HCT116 (cell line): ENCODE measurements around the gene GRAMD4. TPM values are rescaled to one million over a fixed set of nuclear protein-coding genes. Genes with fewer than 3 reads are reported as not detected.

ENCODE experiments used
- ATAC-seq: fragments of 200-7000 bp; cut with Tn5 transposase; 2 replicates; pipeline ENCODE4 v1.9.1; 2020; ENCODE audit warnings: mild to moderate bottlenecking, moderate library complexity
- BruUV-seq: library from RNA; stranded (reverse); fragments of 400-500 nt; replicated peaks from 2 replicates; lab custom pipeline; 2021; lab: Mats Ljungman, UMichigan
- CTCF ChIA-PET: fragments of 300-600 bp; sonication (Branson Sonifier 250); formaldehyde crosslinking; loops from one replicate; lab custom pipeline; 2021; ENCODE audit warnings: antibody characterized with exemption; lab: Charles Lee
- POLR2A ChIA-PET: fragments of 300-600, 350-600 bp; sonication (Branson Sonifier 250); formaldehyde crosslinking; loops from one replicate; lab custom pipeline; 2021; ENCODE audit warnings: antibody characterized with exemption; lab: Charles Lee
- RAD21 ChIA-PET, 2 experiments: fragments of 300-600 bp; sonication (Branson Sonifier 250); formaldehyde crosslinking; loops; one replicate each; lab custom pipeline; 2023; ENCODE audit warnings: low total read pairs in 2 of 2; ENCODE audit not compliant: uncharacterized antibody in 2 of 2, unreplicated experiment in 2 of 2, low non-redundant PET in 1 of 2; lab: Charles Lee
- DNase-seq: peaks from one replicate; pipeline ENCODE4 v3.0.0-alpha.2; 2010; ENCODE audit warnings: low read depth, low spot score
- H2AFZ ChIP-seq: fragments of 200-600 bp; shearing (Covaris generic), sonication (generic); 2 replicates; pipeline ENCODE4 v1.6.1; 2017; ENCODE audit warnings: low read depth, mixed run types, mixed read lengths, antibody characterized with exemption, low read length; ENCODE audit not compliant: poor library complexity, severe bottlenecking
- H3K27ac ChIP-seq: 2 replicates; pipeline ENCODE4 v1.5.1; 2012; ENCODE audit warnings: low read depth, low read length
- H3K27me3 ChIP-seq: fragments of 200-600 bp; sonication (generic); 2 replicates; pipeline ENCODE4 v1.6.1; 2016; ENCODE audit warnings: mixed run types, low read length, mixed read lengths; ENCODE audit not compliant: insufficient read depth
- H3K36me3 ChIP-seq, 2 experiments: fragments of 200-500 bp in 1 of 2; fragments of 200-600 bp in 1 of 2; sonication (Bioruptor generic) in 1 of 2; sonication (generic) in 1 of 2; 2 replicates each; pipeline versions ENCODE4 v1.5.1 to v1.6.1; 2014 to 2016; ENCODE audit warnings: low read length in 2 of 2, inconsistent platforms in 1 of 2, mixed read lengths in 1 of 2, mixed run types in 1 of 2; ENCODE audit not compliant: insufficient read depth in 2 of 2, control insufficient read depth in 1 of 2
- H3K4me1 ChIP-seq, 2 experiments: fragments of 200-600 bp in 1 of 2; sonication (generic) in 1 of 2; 2 replicates each; pipeline versions ENCODE4 v1.5.1 to v1.6.1; 2012 to 2017; ENCODE audit warnings: low read length in 2 of 2, inconsistent platforms in 1 of 2, mild to moderate bottlenecking in 1 of 2, mixed read lengths in 1 of 2, mixed run types in 1 of 2, moderate library complexity in 1 of 2; ENCODE audit not compliant: insufficient read depth in 2 of 2, control insufficient read depth in 1 of 2
- H3K4me2 ChIP-seq: fragments of 200-600 bp; sonication (generic); 2 replicates; pipeline ENCODE4 v1.6.1; 2017; ENCODE audit warnings: mixed run types, low read length, mixed read lengths
- H3K4me3 ChIP-seq, 2 experiments: fragments of 200-600 bp in 1 of 2; sonication (generic) in 1 of 2; replicated peaks in 1 of 2; 2 replicates each; pipeline ENCODE4 v1.5.1; 2011 to 2016; ENCODE audit warnings: low read length in 2 of 2, control low read depth in 1 of 2, low read depth in 1 of 2, mild to moderate bottlenecking in 1 of 2, mixed read lengths in 1 of 2, mixed run types in 1 of 2
- H3K79me2 ChIP-seq: fragments of 200-600 bp; sonication (generic); 2 replicates; pipeline ENCODE4 v1.6.1; 2017; ENCODE audit warnings: mild to moderate bottlenecking, mixed run types, low read length, moderate library complexity, mixed read lengths; ENCODE audit not compliant: insufficient read depth
- H3K9ac ChIP-seq: fragments of 200-600 bp; sonication (generic); 2 replicates; pipeline ENCODE4 v1.6.1; 2016; ENCODE audit warnings: low read length, mixed read lengths
- H3K9me2 ChIP-seq: fragments of 200-600 bp; sonication (generic), shearing (Covaris generic); 2 replicates; pipeline ENCODE4 v1.6.1; 2017; ENCODE audit warnings: mixed run types, mild to moderate bottlenecking, moderate library complexity; ENCODE audit not compliant: insufficient read depth
- H3K9me3 ChIP-seq, 2 experiments: fragments of 200-500 bp in 1 of 2; fragments of 200-600 bp in 1 of 2; sonication (Bioruptor generic) in 1 of 2; sonication (generic) in 1 of 2; 2 replicates each; pipeline ENCODE4 v1.6.1; 2014 to 2017; ENCODE audit warnings: low read length in 2 of 2, mixed read lengths in 2 of 2, inconsistent platforms in 1 of 2, low read depth in 1 of 2, mild to moderate bottlenecking in 1 of 2, mixed run types in 1 of 2, moderate library complexity in 1 of 2; ENCODE audit not compliant: control insufficient read depth in 1 of 2, insufficient read depth in 1 of 2
- H4K20me1 ChIP-seq: fragments of 200-600 bp; sonication (generic), shearing (Covaris generic); 2 replicates; pipeline ENCODE4 v1.6.1; 2017; ENCODE audit warnings: mixed run types, mild to moderate bottlenecking, moderate library complexity; ENCODE audit not compliant: insufficient read depth
- CBX3 ChIP-seq: IDR thresholded peaks from 2 replicates; pipeline ENCODE4 v1.6.1; 2012; ENCODE audit warnings: low read depth
- EZH2 ChIP-seq: fragments of 200-600 bp; sonication (generic); IDR thresholded peaks from 2 replicates; pipeline ENCODE4 v1.6.1; 2017; ENCODE audit warnings: antibody characterized with exemption, mixed run types
- FOSL1 ChIP-seq: IDR thresholded peaks from 2 replicates; pipeline ENCODE4 v1.6.1; 2012; ENCODE audit warnings: low read depth
- JUND ChIP-seq: IDR thresholded peaks from 2 replicates; pipeline ENCODE4 v1.6.1; 2012
- MAX ChIP-seq: IDR thresholded peaks from 2 replicates; pipeline ENCODE4 v1.6.1; 2012
- POLR2A ChIP-seq: IDR thresholded peaks from 2 replicates; pipeline ENCODE4 v1.7.0; 2011; ENCODE audit warnings: borderline replicate concordance; ENCODE audit not compliant: insufficient read depth, insufficient read length; ENCODE audit errors: extremely low read depth
- POLR2AphosphoS5 ChIP-seq: IDR thresholded peaks from 2 replicates; pipeline ENCODE4 v1.6.1; 2011; ENCODE audit warnings: mild to moderate bottlenecking, low read depth, low read length, moderate library complexity
- RAD21 ChIP-seq: IDR thresholded peaks from 2 replicates; pipeline ENCODE4 v1.6.1; 2012; ENCODE audit warnings: low read depth, mild to moderate bottlenecking
- SRF ChIP-seq: IDR thresholded peaks from 2 replicates; pipeline ENCODE4 v1.6.1; 2012; ENCODE audit warnings: low read depth
- TCF7L2 ChIP-seq: IDR thresholded peaks from 2 replicates; pipeline ENCODE4 v1.7.0; 2011; ENCODE audit warnings: borderline replicate concordance, inconsistent platforms; ENCODE audit not compliant: insufficient read depth, insufficient read length; ENCODE audit errors: extremely low read depth
- YY1 ChIP-seq: IDR thresholded peaks from 2 replicates; pipeline ENCODE4 v1.6.1; 2011; ENCODE audit warnings: low read length, low read depth, moderate library complexity, mild to moderate bottlenecking; ENCODE audit not compliant: insufficient replicate concordance; ENCODE audit errors: extremely low read depth
- ZBTB33 ChIP-seq: IDR thresholded peaks from 2 replicates; pipeline ENCODE4 v1.6.1; 2011; ENCODE audit warnings: mild to moderate bottlenecking, low read length, moderate library complexity; ENCODE audit not compliant: insufficient replicate concordance; ENCODE audit errors: extremely low read depth
- intact Hi-C: fragments of 100-400 bp; cut with micrococcal nuclease; formaldehyde crosslinking; loops from 2 replicates; pipeline ENCODE4 v1.10.0; 2022
- total RNA-seq: library from RNA; stranded (reverse); gene quantifications from one replicate; pipeline ENCODE4 v1.2.1, GENCODE V29; 2021; ENCODE audit not compliant: unreplicated experiment
- TF ChIP-seq, protein P1 (sequence below): IDR thresholded peaks from 2 replicates; pipeline ENCODE4 v1.6.1; 2012; ENCODE audit warnings: low read depth
- TF ChIP-seq, protein P2 (sequence below), 3 experiments: fragments of 200-600 bp in 1 of 3; sonication (generic) in 1 of 3; IDR thresholded peaks in 2 of 3; conservative IDR thresholded peaks in 1 of 3; 2 replicates each; pipeline ENCODE4 v1.5.1; 2012 to 2017; ENCODE audit warnings: low read depth in 2 of 3, low read length in 2 of 3, antibody characterized with exemption in 1 of 3, borderline replicate concordance in 1 of 3, control low read depth in 1 of 3, mild to moderate bottlenecking in 1 of 3, mixed read lengths in 1 of 3, mixed run types in 1 of 3, moderate library complexity in 1 of 3; ENCODE audit not compliant: insufficient read depth in 1 of 3
- TF ChIP-seq, protein P3 (sequence below): IDR thresholded peaks from 2 replicates; pipeline ENCODE4 v1.6.1; 2012

GRAMD4 gene
- total RNA-seq, 1 experiment from 2014 or later: 25.8 TPM

DNA sequence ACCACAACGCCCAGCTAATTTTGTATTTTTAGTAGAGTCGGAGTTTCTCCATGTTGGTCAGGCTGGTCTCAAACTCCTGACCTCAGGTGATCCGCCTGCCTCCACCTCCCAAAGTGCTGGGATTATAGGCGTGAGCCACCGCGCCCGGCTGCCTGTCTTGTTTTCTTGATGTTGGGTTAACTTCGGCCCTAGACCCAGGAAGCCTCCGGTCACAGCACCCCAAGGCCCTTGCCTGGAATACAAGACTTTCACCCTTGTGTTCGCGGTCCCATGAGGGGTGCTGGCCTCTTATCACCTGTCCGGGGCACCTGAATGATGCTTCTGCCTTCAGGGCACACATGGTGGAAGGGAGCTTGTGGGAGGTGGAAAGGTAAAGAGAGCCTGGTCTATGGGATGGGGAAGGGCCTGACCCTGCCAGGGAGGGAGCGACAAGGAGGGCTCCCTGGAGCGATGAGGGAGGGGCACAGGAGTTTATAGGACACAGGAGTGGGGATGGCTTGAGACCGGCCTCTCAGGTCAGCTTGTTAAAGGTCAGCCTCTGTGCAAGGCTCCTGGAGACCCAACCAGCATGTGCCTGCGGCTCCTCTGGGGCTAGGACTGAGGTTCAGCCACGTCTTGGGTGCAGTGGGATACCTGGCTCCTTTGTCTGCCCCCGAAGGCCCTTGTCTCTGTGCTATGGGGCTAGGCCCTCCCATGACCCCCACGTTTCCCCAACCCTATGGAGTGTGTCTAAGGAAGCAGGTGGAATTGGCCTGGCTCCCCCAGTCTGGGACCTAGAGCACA is 34.7 kb upstream of the GRAMD4 start:
- Histone ChIP-seq H3K4me2 (no peak overlapping the region), H4K20me1 (no peaks in the 10 kb centered on the region), H3K27me3 (no peaks in the 10 kb centered on the region), H3K9me3 (no peaks in the 10 kb centered on the region), H3K79me2 (peaks cover 11% of the 10 kb centered on the region), H2AFZ (no peak overlapping the region), H3K9ac (no peak overlapping the region), H3K4me1 (peaks cover under 1 to 4% of the 10 kb centered on the region in 2 experiments; a peak in 2 of 4 replicates), H3K27ac (no peak overlapping the region), H3K36me3 (no peaks in the 10 kb centered on the region), H3K4me3 (no peak overlapping the region), H3K9me2 (no peaks in the 10 kb centered on the region)
- TF ChIP-seq JUND: no peak
- TF ChIP-seq, protein P1, sequence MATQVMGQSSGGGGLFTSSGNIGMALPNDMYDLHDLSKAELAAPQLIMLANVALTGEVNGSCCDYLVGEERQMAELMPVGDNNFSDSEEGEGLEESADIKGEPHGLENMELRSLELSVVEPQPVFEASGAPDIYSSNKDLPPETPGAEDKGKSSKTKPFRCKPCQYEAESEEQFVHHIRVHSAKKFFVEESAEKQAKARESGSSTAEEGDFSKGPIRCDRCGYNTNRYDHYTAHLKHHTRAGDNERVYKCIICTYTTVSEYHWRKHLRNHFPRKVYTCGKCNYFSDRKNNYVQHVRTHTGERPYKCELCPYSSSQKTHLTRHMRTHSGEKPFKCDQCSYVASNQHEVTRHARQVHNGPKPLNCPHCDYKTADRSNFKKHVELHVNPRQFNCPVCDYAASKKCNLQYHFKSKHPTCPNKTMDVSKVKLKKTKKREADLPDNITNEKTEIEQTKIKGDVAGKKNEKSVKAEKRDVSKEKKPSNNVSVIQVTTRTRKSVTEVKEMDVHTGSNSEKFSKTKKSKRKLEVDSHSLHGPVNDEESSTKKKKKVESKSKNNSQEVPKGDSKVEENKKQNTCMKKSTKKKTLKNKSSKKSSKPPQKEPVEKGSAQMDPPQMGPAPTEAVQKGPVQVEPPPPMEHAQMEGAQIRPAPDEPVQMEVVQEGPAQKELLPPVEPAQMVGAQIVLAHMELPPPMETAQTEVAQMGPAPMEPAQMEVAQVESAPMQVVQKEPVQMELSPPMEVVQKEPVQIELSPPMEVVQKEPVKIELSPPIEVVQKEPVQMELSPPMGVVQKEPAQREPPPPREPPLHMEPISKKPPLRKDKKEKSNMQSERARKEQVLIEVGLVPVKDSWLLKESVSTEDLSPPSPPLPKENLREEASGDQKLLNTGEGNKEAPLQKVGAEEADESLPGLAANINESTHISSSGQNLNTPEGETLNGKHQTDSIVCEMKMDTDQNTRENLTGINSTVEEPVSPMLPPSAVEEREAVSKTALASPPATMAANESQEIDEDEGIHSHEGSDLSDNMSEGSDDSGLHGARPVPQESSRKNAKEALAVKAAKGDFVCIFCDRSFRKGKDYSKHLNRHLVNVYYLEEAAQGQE: no peak
- TF ChIP-seq EZH2: no peak
- TF ChIP-seq YY1: no peak
- TF ChIP-seq POLR2AphosphoS5: no peak
- TF ChIP-seq POLR2A: no peak
- TF ChIP-seq, protein P2, sequence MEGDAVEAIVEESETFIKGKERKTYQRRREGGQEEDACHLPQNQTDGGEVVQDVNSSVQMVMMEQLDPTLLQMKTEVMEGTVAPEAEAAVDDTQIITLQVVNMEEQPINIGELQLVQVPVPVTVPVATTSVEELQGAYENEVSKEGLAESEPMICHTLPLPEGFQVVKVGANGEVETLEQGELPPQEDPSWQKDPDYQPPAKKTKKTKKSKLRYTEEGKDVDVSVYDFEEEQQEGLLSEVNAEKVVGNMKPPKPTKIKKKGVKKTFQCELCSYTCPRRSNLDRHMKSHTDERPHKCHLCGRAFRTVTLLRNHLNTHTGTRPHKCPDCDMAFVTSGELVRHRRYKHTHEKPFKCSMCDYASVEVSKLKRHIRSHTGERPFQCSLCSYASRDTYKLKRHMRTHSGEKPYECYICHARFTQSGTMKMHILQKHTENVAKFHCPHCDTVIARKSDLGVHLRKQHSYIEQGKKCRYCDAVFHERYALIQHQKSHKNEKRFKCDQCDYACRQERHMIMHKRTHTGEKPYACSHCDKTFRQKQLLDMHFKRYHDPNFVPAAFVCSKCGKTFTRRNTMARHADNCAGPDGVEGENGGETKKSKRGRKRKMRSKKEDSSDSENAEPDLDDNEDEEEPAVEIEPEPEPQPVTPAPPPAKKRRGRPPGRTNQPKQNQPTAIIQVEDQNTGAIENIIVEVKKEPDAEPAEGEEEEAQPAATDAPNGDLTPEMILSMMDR (IDR thresholded peaks at IDR 0.05 in 2 of 3, conservative IDR thresholded peaks at IDR 0.05 in 1 of 3; ENCODE audit: borderline replicate concordance in 1 of 3, insufficient read depth in 1 of 3, low read depth in 2 of 3, low read length in 2 of 3): no peak
- TF ChIP-seq, protein P3, sequence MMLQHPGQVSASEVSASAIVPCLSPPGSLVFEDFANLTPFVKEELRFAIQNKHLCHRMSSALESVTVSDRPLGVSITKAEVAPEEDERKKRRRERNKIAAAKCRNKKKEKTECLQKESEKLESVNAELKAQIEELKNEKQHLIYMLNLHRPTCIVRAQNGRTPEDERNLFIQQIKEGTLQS: no peak
- no peak for TF ChIP-seq RAD21
- no peak for TF ChIP-seq FOSL1
- no peak for TF ChIP-seq SRF
- TF ChIP-seq CBX3: no peak
- no peak for TF ChIP-seq ZBTB33
- no peak for TF ChIP-seq MAX
- TF ChIP-seq TCF7L2: no peak
- BruUV-seq: no TSS peak
- DNase-seq: no peak
- ChIA-PET RAD21 (no interaction called here), POLR2A (no interaction called here), CTCF (no interaction called here)
- intact Hi-C loops: no loop called here
- ATAC-seq: no peak
